IMR-90 (cell line): ENCODE measurements around the gene ITCH.

Source experiments
- BHLHE40 ChIP-seq: fragments of 150-350 bp; IDR thresholded peaks from 2 replicates; pipeline ENCODE4 v1.6.1; 2016; ENCODE audit warnings: mild to moderate bottlenecking, low read depth, low read length
- CEBPB ChIP-seq: IDR thresholded peaks from 2 replicates; pipeline ENCODE4 v1.6.1; 2012; ENCODE audit warnings: low read depth, low read length, improper control_type of control experiment
- CHD1 ChIP-seq: IDR thresholded peaks from 2 replicates; pipeline ENCODE4 v1.6.1; 2012; ENCODE audit warnings: low read depth, low read length, improper control_type of control experiment
- CTCF ChIP-seq: conservative IDR thresholded peaks from 2 replicates; pipeline ENCODE4 v1.5.1; 2012; ENCODE audit warnings: mild to moderate bottlenecking, low read depth, low read length, improper control_type of control experiment
- MAFK ChIP-seq: IDR thresholded peaks from 2 replicates; pipeline ENCODE4 v1.6.1; 2012; ENCODE audit warnings: low read depth, low read length, improper control_type of control experiment
- MAZ ChIP-seq: IDR thresholded peaks from 2 replicates; pipeline ENCODE4 v1.6.1; 2012; ENCODE audit warnings: low read depth, mild to moderate bottlenecking, low read length, improper control_type of control experiment, moderate library complexity, borderline replicate concordance
- POLR2A ChIP-seq: IDR thresholded peaks from 2 replicates; pipeline ENCODE4 v1.6.1; 2012; ENCODE audit warnings: mild to moderate bottlenecking, low read depth, low read length
- RAD21 ChIP-seq: IDR thresholded peaks from 2 replicates; pipeline ENCODE4 v1.6.1; 2012; ENCODE audit warnings: low read length, improper control_type of control experiment
- RCOR1 ChIP-seq: IDR thresholded peaks from 2 replicates; pipeline ENCODE4 v1.6.1; 2012; ENCODE audit warnings: mild to moderate bottlenecking, low read length, improper control_type of control experiment; ENCODE audit not compliant: insufficient replicate concordance
- RFX5 ChIP-seq: IDR thresholded peaks from 2 replicates; pipeline ENCODE4 v1.8.0; 2012; ENCODE audit warnings: low read depth, mild to moderate bottlenecking, low read length, moderate library complexity
- USF2 ChIP-seq: fragments of 150-350 bp; IDR thresholded peaks from 2 replicates; pipeline ENCODE4 v1.6.1; 2017; ENCODE audit warnings: mild to moderate bottlenecking, antibody characterized with exemption, low read length, low read depth

GRCh38 chr20:34322267-34323105 lies 40.6 kb upstream of the ITCH start:
- no peak for TF ChIP-seq CHD1
- no peak for TF ChIP-seq RFX5
- no peak for TF ChIP-seq MAZ
- no peak for TF ChIP-seq CTCF
- no peak for TF ChIP-seq RAD21
- TF ChIP-seq USF2 = no peak
- no peak for TF ChIP-seq POLR2A
- no peak for TF ChIP-seq CEBPB
- no peak for TF ChIP-seq RCOR1
- no peak for TF ChIP-seq BHLHE40
- no peak for TF ChIP-seq MAFK
